ENCODE data around the gene ASB3. TPM values are rescaled to one million over a fixed set of nuclear protein-coding genes. Genes with fewer than 3 reads are reported as not detected.

Gene ASB3
- total RNA-seq, 1 experiment from 2014 or later = 23.1 TPM

DNA sequence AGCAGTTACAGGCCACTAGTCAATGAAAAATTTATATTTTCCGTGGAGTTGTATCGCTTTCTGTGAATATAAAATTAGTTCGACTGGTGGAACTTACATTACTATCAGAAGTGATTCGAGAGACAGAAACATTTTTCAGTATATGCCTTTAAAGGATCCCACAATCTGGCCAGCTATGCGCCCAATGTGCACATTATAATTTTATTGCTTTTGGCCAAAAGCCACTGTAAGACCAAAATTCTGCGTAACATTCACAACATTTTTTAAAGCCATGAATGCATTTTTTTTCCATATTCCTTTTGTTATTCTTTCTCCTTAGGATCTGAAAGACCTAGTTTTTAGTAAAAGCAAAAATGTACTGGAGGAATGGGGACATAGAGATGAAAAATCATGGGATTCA is 150.2 kb downstream of the ASB3 start:
- Histone ChIP-seq H2AK5ac (ENCODE audit: insufficient read length, low read length) (no peak overlapping the region), H4K20me1 (ENCODE audit: control insufficient read depth, insufficient read depth, insufficient read length) (no peaks in the 10 kb centered on the region), H3K27ac (ENCODE audit: insufficient read length, low read depth, low read length) (no peak overlapping the region), H3K4ac (ENCODE audit: low read depth, low read length) (no peak overlapping the region), H3K9ac (ENCODE audit: extremely low read depth, insufficient read length, low read length) (no peak overlapping the region), H3K23me2 (ENCODE audit: insufficient read length, low read depth, low read length, poor library complexity, severe bottlenecking) (no peaks in the 10 kb centered on the region), H3K27me3 (ENCODE audit: insufficient read depth, low read length) (no peaks in the 10 kb centered on the region), H3K23ac (ENCODE audit: insufficient read length, low read depth, low read length) (no peak overlapping the region), H3K4me2 (ENCODE audit: insufficient read depth, insufficient read length, low read length) (no peak overlapping the region), H2AFZ (ENCODE audit: low read length) (no peak overlapping the region), H3K14ac (ENCODE audit: insufficient read depth, low read length) (no peak overlapping the region), H4K5ac (ENCODE audit: insufficient read length, low read depth, low read length) (no peak overlapping the region), H3K18ac (ENCODE audit: insufficient read length, low read depth, low read length) (no peak overlapping the region), H3K9me3 (ENCODE audit: control insufficient read depth, low read depth, low read length) (no peaks in the 10 kb centered on the region), H3K79me1 (ENCODE audit: insufficient read depth, low read depth, low read length, poor library complexity, severe bottlenecking) (no peaks in the 10 kb centered on the region), H2BK5ac (ENCODE audit: insufficient read length, low read length) (no peak overlapping the region), H2BK120ac (ENCODE audit: low read depth, low read length, poor library complexity, severe bottlenecking) (no peak overlapping the region), H3T11ph (ENCODE audit: low read length) (no peak overlapping the region), H2BK15ac (ENCODE audit: low read depth, low read length) (no peak overlapping the region), H3K56ac (ENCODE audit: insufficient read length, low read depth, low read length) (no peak overlapping the region), H4K8ac (replicated peaks; ENCODE audit: insufficient read length, low read depth, low read length) (no peak overlapping the region), H2BK12ac (ENCODE audit: insufficient read length, low read depth, low read length) (no peak overlapping the region), H2BK20ac (ENCODE audit: low read depth, low read length, poor library complexity, severe bottlenecking) (no peak overlapping the region), H4K91ac (ENCODE audit: insufficient read length, low read depth, low read length) (no peak overlapping the region), H3K79me2 (ENCODE audit: insufficient read depth, low read length) (no peaks in the 10 kb centered on the region), H3K4me1 (ENCODE audit: insufficient read depth, low read length) (peaks cover 3% of the 10 kb centered on the region; the same call in 1 of the 2 replicates)
- H3K27ac Mint-ChIP-seq = no peak overlapping the region
- DNase-seq = no peak
- peaks cover 0 to 2% of the 10 kb centered on the region in 2 experiments; a peak in 1 of 5 replicates for H3K9me3 Mint-ChIP-seq
- H3K4me1 Mint-ChIP-seq = peaks cover 13 to 14% of the 10 kb centered on the region in 2 experiments
- peaks cover 0 to 8% (median 0%) of the 10 kb centered on the region in 3 experiments; a peak in 3 of 7 replicates for H3K36me3 Mint-ChIP-seq (ENCODE audit: insufficient read depth in 1 of 3, low read depth in 3 of 3)
- WGBS (ENCODE audit: extremely low coverage, insufficient read length, low lambda C conversion rate) = no CpG with 5 or more reads among the region's 6 CpGs
- no peak for TF ChIP-seq CTCF (conservative IDR thresholded peaks at IDR 0.05)
- no peaks in the 10 kb centered on the region for H3K27me3 Mint-ChIP-seq (ENCODE audit: low read depth)
- no peak overlapping the region for H3K4me3 Mint-ChIP-seq

Data from H9 (cell line).